ENCODE data around the gene HLA-DRA. TPM values are rescaled to one million over a fixed set of nuclear protein-coding genes. Genes with fewer than 3 reads are reported as not detected.
"Not testable (repeated sequence)": the region's sequence is repeated elsewhere in the genome, so short reads cannot be mapped to it uniquely, and the experiment has no call there.

The HLA-DRA gene
- total and polyA plus RNA-seq, 2 of the 4 experiments (the other 2 are of a cell fraction) = not detected

GRCh38 chr6:32473376-32474348 is 34.0 kb downstream of the HLA-DRA start:
- H3K9ac ChIP-seq (ENCODE audit: low read depth, low read length); BruUV-seq (replicated peaks); H3K56ac ChIP-seq (ENCODE audit: extremely low read depth, insufficient read depth, low read length); H3K18ac ChIP-seq (ENCODE audit: low read depth, low read length); in situ Hi-C loops (cut with MboI; ENCODE audit: low sequenced_read_pairs); H2AFZ ChIP-seq (replicated peaks; ENCODE audit: low read length, poor library complexity); H4K5ac ChIP-seq (ENCODE audit: low read depth, low read length); H3K27me3 ChIP-seq (ENCODE audit: control insufficient read depth, insufficient read depth, low read length); H3K36me3 ChIP-seq (ENCODE audit: control insufficient read depth, insufficient read depth, low read length); H2BK15ac ChIP-seq (ENCODE audit: low read depth, low read length); H3K79me1 ChIP-seq (ENCODE audit: low read depth in 1 of 2, low read length in 2 of 2); dilution Hi-C loops (cut with HindIII; ENCODE audit: low sequenced_read_pairs, unreplicated experiment); H4K91ac ChIP-seq (ENCODE audit: insufficient read depth, low read depth, low read length); H3K14ac ChIP-seq (replicated peaks; ENCODE audit: low read depth, low read length); H3K4me1 ChIP-seq (ENCODE audit: control insufficient read depth, insufficient read depth, low read length); H4K8ac ChIP-seq (ENCODE audit: low read depth in 2 of 2, low read length in 2 of 2); H3K4me3 ChIP-seq (ENCODE audit: insufficient read depth, low read depth, low read length); DNase-seq; H2BK5ac ChIP-seq (ENCODE audit: low read depth, low read length, poor library complexity, severe bottlenecking); POLR2A ChIA-PET (ENCODE audit: unreplicated experiment); H3K23ac ChIP-seq (ENCODE audit: low read depth, low read length); H3K9me3 ChIP-seq (ENCODE audit: control insufficient read depth, insufficient read depth, low read length); H4K20me1 ChIP-seq (ENCODE audit: insufficient read depth, low read length); CTCF ChIA-PET; H3K4me2 ChIP-seq (ENCODE audit: low read depth, low read length); H2BK120ac ChIP-seq (ENCODE audit: low read depth, low read length); H2AK9ac ChIP-seq (replicated peaks; ENCODE audit: low read depth, low read length, poor library complexity); H2BK20ac ChIP-seq (ENCODE audit: low read depth, low read length); H3K27ac ChIP-seq (ENCODE audit: insufficient read depth, low read length); intact Hi-C loops (cut with micrococcal nuclease); H3K4ac ChIP-seq (ENCODE audit: low read depth, low read length); H3K9me1 ChIP-seq (ENCODE audit: insufficient read depth, low read length); H2AK5ac ChIP-seq (ENCODE audit: low read depth, low read length): not testable (repeated sequence)
- WGBS, 2 experiments (ENCODE audit: extremely low coverage in 2 of 2, insufficient read length in 1 of 2) = 47% methylated on average over 4 of the region's 10 CpGs; no CpG with 5 or more reads in 1 of the 2 experiments
- ATAC-seq (ENCODE audit: low read depth) = peak; percentile 85
- peak; percentile 88 for TF ChIP-seq RFX5 (IDR thresholded peaks at IDR 0.05; ENCODE audit: low read depth, low read length)
